ENCODE measurements around the gene MLLT6. TPM values are rescaled to one million over a fixed set of nuclear protein-coding genes. Genes with fewer than 3 reads are reported as not detected.

The MLLT6 gene
- polyA plus RNA-seq, 3 donors, result 0.72 to 55.4 (median 0.82) TPM

GRCh38 chr17:38773258-38773657 is 68.2 kb downstream of the MLLT6 start:
- Histone ChIP-seq H3K9ac (ENCODE audit: insufficient read depth, low read length, poor library complexity, severe bottlenecking) (no peak overlapping the region), H3K9me3 (replicated peaks in 1 of 2; ENCODE audit: control insufficient read depth in 1 of 2, insufficient read depth in 1 of 2, low read length in 2 of 2) (no peaks in the 10 kb centered on the region), H3K36me3 (replicated peaks in 1 of 2; ENCODE audit: control insufficient read depth in 1 of 2, insufficient read depth in 2 of 2, low read length in 2 of 2) (peaks cover 82 to 98% of the 10 kb centered on the region in 2 donors), H2AFZ (ENCODE audit: insufficient read depth, low read depth, low read length, poor library complexity, severe bottlenecking) (no peak overlapping the region), H3K79me2 (ENCODE audit: insufficient read depth, low read length) (no peaks in the 10 kb centered on the region), H4K20me1 (ENCODE audit: insufficient read depth, low read length) (no peaks in the 10 kb centered on the region), H3K27me3 (ENCODE audit: control insufficient read depth in 2 of 2, insufficient read depth in 2 of 2, low read length in 2 of 2) (no peaks in the 10 kb centered on the region), H3K4me3 (replicated peaks in 1 of 3; ENCODE audit: low read depth in 2 of 3, low read length in 3 of 3) (no peak overlapping the region), H3K4me1 (ENCODE audit: control insufficient read depth in 1 of 2, insufficient read depth in 2 of 2, low read length in 2 of 2) (no peaks in the 10 kb centered on the region), H3K27ac (ENCODE audit: low read depth in 1 of 2, low read length in 2 of 2) (no peak overlapping the region), H3K4me2 (replicated peaks; ENCODE audit: extremely low read depth, low read length, poor library complexity, severe bottlenecking) (no peak overlapping the region)
- TF ChIP-seq, protein P1, sequence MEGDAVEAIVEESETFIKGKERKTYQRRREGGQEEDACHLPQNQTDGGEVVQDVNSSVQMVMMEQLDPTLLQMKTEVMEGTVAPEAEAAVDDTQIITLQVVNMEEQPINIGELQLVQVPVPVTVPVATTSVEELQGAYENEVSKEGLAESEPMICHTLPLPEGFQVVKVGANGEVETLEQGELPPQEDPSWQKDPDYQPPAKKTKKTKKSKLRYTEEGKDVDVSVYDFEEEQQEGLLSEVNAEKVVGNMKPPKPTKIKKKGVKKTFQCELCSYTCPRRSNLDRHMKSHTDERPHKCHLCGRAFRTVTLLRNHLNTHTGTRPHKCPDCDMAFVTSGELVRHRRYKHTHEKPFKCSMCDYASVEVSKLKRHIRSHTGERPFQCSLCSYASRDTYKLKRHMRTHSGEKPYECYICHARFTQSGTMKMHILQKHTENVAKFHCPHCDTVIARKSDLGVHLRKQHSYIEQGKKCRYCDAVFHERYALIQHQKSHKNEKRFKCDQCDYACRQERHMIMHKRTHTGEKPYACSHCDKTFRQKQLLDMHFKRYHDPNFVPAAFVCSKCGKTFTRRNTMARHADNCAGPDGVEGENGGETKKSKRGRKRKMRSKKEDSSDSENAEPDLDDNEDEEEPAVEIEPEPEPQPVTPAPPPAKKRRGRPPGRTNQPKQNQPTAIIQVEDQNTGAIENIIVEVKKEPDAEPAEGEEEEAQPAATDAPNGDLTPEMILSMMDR (IDR thresholded peaks at IDR 0.05), result no peak
- peaks cover 76 to 96% of the 10 kb centered on the region in 2 donors for H3K36me3 Mint-ChIP-seq
- no peak overlapping the region for H3K4me3 Mint-ChIP-seq
- no peaks in the 10 kb centered on the region for H3K9me3 Mint-ChIP-seq
- H3K27ac Mint-ChIP-seq, result peak overlapping the region in 1 of 7 donors; percentile 37
- intact Hi-C loops (cut with micrococcal nuclease), result no loop called here
- DNase-seq, result no peak
- peaks cover 0 to 5% (median 0%) of the 10 kb centered on the region in 3 donors for H3K27me3 Mint-ChIP-seq (ENCODE audit: low read depth in 3 of 3)
- H3K4me1 Mint-ChIP-seq, result no peaks in the 10 kb centered on the region

DNA sequence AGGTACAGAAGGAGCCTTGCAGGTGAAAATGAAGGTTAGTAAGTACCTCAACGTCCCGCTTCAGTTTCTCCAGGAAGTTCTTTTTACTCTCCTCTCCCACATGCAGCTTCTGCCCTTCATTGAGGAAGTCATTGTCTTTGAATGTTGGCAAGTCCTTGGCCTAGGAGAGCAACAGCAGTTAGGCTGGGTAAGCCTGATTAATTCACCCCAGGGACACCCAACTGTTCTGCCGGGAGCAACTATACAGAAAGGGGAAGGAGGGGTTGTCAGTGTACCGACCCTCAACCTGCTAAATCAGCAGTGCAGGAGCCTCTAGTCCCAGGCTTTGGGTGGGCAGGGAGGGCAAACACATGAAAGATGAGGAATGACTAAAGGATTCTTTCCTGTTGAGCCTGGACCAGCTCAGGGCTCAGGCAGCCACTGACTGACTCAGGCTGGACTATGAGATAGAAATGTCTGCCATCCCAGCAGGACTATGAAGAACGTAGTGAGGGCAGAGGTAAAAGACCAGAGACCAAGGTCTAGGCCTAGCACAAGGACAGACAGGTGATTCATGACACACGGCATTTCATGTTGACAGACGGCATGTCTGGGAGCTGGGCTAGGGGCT is 72.7 kb downstream of the MLLT6 start:
- Histone ChIP-seq H2AFZ (ENCODE audit: insufficient read depth, low read depth, low read length, poor library complexity, severe bottlenecking) (no peak overlapping the region), H3K4me2 (replicated peaks; ENCODE audit: extremely low read depth, low read length, poor library complexity, severe bottlenecking) (no peak overlapping the region), H3K27ac (ENCODE audit: low read depth in 1 of 2, low read length in 2 of 2) (no peak overlapping the region), H3K79me2 (ENCODE audit: insufficient read depth, low read length) (no peaks in the 10 kb centered on the region), H3K4me3 (replicated peaks in 1 of 3; ENCODE audit: low read depth in 2 of 3, low read length in 3 of 3) (no peak overlapping the region), H4K20me1 (ENCODE audit: insufficient read depth, low read length) (no peaks in the 10 kb centered on the region), H3K9ac (ENCODE audit: insufficient read depth, low read length, poor library complexity, severe bottlenecking) (no peak overlapping the region), H3K4me1 (ENCODE audit: control insufficient read depth in 1 of 2, insufficient read depth in 2 of 2, low read length in 2 of 2) (no peaks in the 10 kb centered on the region), H3K27me3 (ENCODE audit: control insufficient read depth in 2 of 2, insufficient read depth in 2 of 2, low read length in 2 of 2) (no peaks in the 10 kb centered on the region), H3K9me3 (replicated peaks in 1 of 2; ENCODE audit: control insufficient read depth in 1 of 2, insufficient read depth in 1 of 2, low read length in 2 of 2) (no peaks in the 10 kb centered on the region), H3K36me3 (replicated peaks in 1 of 2; ENCODE audit: control insufficient read depth in 1 of 2, insufficient read depth in 2 of 2, low read length in 2 of 2) (peaks cover 92 to 98% of the 10 kb centered on the region in 2 donors)
- DNase-seq, result no peak
- no peaks in the 10 kb centered on the region for H3K9me3 Mint-ChIP-seq
- peaks cover 76 to 99% of the 10 kb centered on the region in 2 donors for H3K36me3 Mint-ChIP-seq
- no peak overlapping the region for H3K4me3 Mint-ChIP-seq
- TF ChIP-seq, protein P1 (IDR thresholded peaks at IDR 0.05), result no peak
- peaks cover 0 to 2% (median 0%) of the 10 kb centered on the region in 3 donors for H3K27me3 Mint-ChIP-seq (ENCODE audit: low read depth in 3 of 3)
- H3K4me1 Mint-ChIP-seq, result no peaks in the 10 kb centered on the region
- intact Hi-C loops (cut with micrococcal nuclease), result no loop called here
- peak overlapping the region in 1 of 7 donors; percentile 55 for H3K27ac Mint-ChIP-seq
- 74% methylated on average over 3 of the region's 7 CpGs for WGBS (ENCODE audit: insufficient coverage)

Small RNA genes lying within 50 kb of the gene (small RNA-seq; reads per million reads assigned to genes)
- gene MIR4726 (ENCODE audit: insufficient read length, low read depth) (not detected), gene MIR4734 (ENCODE audit: insufficient read length, low read depth) (not detected), gene RNA5SP440 (ENCODE audit: insufficient read length, low read depth) (not detected), gene RNU6-866P (ENCODE audit: insufficient read length, low read depth) (not detected)

Other genes starting within 250 kb of the MLLT6 start
- gene SRCIN1, start 99.3 kb upstream of the MLLT6 start, polyA plus RNA-seq, result under 1 TPM in 1 of 3 donors, not detected in 2; 0.01 TPM
- gene EPOP, start 30.3 kb upstream of the MLLT6 start, polyA plus RNA-seq, result under 1 TPM in 1 of 3 donors, not detected in 2; 0.63 TPM
- 10 to 100 TPM in 2 of 3 donors, 1 to 10 TPM in 1; 7.1 to 61.2 (median 53.4) TPM for gene CISD3, start 25.1 kb downstream of the MLLT6 start, polyA plus RNA-seq
- gene PCGF2, start 43.1 kb downstream of the MLLT6 start, polyA plus RNA-seq, result under 1 TPM in 1 of 3 donors, not detected in 2; 0.60 TPM
- 100 to 1,000 TPM; 315 to 689 (median 625) TPM for gene PSMB3, start 47.5 kb downstream of the MLLT6 start, polyA plus RNA-seq
- gene PIP4K2B, start 94.3 kb downstream of the MLLT6 start, polyA plus RNA-seq, result 10 to 100 TPM in 1 of 3 donors, 1 to 10 TPM in 2; 4.4 to 20.2 (median 4.6) TPM
- 10 to 100 TPM in 1 of 3 donors, 1 to 10 TPM in 2; 7.5 to 63.2 (median 8.4) TPM for gene CWC25, start 120.0 kb downstream of the MLLT6 start, polyA plus RNA-seq
- gene RPL23, start 148.4 kb downstream of the MLLT6 start, polyA plus RNA-seq, result 1,000 to 10,000 TPM in 1 of 3 donors, 100 to 1,000 TPM in 2; 561 to 1,701 (median 618) TPM
- gene LASP1, start 164.8 kb downstream of the MLLT6 start, polyA plus RNA-seq, result 10 to 100 TPM; 55.9 to 93.7 (median 70.6) TPM